Central memory CD4-positive, alpha-beta T cell (primary cell): ENCODE results near the gene AGA.

ENCODE experiments used
- DNase-seq: peaks from one replicate; pipeline ENCODE4 v3.0.0; 2022

Gene AGA

DNA sequence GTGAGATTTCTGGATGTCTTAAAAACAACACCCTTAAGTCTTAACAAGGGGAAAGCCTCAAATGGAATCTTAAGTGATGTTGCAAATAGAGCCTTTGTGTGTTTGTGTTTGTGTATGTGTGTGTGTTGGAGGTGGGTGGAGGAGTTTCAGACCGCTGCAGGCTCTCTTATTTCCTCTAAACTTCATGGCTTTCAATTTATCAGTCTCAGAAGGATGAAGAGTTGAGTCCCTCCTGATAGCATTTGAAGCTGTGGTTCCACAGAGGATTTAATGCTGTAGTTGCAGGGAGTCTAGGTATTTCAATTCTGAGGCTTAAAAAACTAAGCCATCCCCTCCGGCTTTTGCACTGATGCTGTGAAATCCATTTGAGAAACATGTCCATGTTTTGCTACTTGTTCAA, 4.3 kb upstream of the AGA start:
- no peak for DNase-seq

DNA sequence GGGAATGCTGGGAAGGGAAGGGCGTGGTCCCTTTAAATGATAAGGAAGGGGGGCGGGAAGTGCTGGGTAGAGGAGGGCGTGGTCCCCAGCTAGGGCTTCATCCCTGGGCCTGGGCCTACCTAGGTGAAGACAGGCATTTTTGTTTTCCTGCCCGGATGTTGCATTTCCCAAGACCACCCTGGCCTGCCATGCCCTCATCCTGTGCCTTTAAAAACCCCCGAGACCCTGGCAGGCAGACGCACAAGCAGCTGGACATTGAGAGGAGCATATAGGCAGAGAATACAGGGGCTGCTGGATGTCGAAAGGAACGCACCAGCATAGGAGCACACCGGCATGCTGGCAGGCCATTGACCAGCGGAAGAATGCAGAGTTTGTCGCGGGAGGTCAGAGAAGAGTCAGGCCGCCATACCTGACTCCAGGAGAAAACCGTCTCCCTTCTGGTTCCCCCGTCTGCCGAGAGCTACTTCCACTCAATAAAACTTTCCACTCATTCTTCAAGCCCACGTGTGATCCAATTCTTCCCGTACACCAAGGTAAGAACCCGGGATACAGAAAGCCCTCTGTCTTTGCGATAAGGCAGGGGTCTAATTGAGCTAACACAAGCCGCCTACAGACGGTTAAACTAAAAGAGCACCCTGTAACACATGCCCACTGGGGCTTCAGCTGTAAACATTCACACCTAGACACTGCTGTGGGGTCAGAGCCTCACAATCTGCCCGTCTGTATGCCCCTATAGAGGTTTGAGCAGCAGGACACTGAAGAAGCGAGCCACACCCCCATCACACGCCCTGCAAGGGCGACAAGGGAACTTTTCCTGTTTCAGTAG, 2.9 kb upstream of the AGA start:
- DNase-seq = no peak

DNA sequence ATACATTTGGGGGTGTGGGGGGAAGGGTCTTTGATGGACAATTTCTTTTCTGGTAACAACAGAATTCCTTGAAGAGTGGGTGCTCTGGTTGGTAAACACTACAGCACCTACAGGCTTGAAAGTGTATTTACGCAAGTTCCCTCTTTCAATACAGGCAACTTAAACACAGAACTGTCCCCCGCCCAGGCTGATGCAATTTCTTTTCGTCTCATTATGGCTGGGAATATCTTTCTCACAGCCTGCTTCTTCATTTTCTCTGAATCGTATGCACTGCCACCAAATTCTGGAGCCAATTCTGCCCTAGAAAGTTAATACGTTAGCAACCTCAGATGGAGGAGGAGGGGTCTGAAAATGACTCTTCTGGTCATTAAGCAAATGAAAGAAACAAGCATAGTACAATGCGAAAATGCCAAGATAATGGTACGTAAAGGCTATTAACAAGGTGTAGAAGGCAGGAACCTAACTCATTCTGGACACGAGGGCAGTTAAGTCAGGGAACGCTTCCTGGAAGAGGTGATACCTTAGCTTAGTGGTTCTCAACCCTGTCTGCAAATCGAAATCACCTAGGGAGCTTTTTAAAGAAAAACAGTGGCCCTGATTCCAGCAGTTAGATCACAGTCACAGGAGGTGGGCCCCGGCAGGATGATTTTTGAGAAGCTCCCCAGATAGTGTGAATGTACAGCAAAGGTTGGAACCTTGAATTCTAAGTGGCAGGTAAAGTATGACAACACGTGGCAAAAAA, 1.0 kb downstream of the AGA start:
- DNase-seq = peak; percentile 8

DNA sequence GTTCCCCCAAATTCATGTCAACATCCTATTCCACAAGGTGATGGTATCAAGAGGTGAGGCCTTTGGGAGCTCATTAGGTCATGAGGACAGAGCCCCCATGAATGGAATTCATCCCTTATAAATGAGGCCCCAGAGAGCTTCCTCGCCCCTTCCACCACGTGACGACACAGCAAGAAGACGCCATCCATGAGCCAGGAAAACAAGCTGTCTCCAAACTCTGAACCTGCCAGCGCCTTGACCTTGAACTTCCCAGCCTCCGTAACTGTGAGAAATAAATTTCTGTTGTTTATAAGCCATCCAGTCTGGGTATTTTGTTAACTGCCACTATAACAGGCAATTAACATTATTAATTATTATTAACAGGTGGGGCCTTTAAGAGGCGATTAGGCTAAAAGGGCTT, 5.8 kb downstream of the AGA start:
- DNase-seq = no peak

DNA sequence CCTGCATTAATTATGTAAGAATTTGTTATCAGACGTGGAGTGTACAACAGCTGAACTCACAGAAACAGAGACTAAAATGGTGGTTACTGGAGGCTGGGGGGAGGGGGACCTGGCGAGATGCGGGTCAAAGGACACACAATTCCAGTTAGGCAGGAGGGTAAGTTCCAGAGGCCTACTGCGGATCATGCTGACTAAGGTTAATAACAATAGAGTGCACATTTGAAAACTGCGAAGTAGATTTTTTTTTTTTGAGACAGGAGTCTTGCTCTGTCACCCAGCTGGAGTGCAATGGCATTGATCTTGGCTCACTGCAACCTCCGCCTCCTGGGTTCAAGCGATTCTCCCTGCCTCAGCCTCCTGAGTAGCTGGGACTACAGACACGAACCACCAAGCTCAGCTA, 7.6 kb downstream of the AGA start:
- no peak for DNase-seq

DNA sequence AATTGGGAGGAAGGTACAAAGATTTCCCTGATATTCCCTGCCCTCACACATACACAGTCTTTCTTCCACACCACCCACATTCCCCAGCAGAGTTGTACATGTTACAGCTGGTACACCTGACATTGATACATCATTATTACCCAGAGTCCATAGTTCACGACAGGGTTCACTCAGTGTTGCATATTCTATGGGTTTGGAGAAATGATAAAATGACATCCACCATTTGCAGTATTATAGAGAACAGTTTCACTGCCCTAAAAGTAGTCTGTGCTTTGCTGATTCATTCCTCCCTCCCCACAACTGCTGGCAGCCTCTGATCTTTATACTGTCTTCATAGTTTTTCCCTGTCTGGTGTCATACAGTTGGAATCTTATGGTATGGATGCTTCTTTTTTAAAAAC, 15.0 kb downstream of the AGA start:
- no peak for DNase-seq

DNA sequence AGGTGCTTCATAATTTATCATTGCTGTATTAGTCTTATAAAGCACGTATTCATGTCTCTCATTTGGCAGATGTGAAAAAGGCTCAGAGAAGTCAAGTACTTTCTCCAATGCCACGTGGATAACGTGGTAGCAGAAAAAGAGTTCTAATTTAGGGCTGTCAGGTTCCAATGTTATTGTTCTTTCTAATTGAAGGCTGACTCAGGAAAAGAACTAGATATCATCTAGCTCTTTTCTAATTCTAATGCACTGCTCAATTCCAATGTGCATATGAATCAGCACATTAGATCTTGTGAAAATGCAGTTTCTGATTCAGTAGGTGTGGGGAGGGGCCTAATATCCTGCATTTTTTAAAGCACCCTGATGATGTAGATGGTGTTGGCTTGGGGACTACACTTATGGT, 22.8 kb downstream of the AGA start:
- DNase-seq = no peak

DNA sequence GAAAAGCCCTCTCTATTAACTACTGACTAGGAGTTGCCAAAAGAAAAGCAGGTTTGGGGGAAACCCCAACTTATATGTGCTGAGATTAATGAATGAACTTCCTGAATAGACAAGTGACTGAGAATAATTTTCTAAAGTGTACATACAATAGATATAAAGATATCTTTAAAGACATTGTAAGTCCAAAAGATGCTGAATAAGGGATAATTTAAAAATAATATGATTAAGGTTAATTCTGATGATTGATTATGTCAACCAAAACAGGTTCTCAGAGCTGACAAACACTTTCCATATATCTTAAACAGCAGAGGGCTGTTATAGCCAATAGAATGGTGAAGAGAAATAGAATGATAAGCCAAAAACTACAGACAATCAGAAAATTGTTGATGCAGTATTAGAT, 28.6 kb downstream of the AGA start:
- no peak for DNase-seq

DNA sequence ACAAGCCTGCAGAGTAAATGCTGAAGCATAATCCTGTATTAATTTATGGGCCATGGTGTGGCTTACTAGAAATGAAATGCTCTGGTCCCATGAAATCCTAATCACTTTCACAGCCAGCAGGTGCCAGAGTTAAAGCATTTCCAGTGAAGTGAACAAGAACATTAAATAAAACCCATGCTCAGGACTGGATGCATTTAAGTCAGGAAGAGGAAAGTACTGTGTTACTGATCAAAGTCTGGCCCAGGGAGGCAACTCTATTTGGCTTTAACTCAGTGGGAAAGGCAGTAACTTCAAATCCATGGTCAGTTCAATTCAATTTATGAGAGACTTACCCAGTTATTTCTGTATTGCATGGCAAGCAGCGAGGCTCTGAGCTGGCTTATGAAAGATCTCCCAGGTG, 29.2 kb downstream of the AGA start:
- no peak for DNase-seq

DNA sequence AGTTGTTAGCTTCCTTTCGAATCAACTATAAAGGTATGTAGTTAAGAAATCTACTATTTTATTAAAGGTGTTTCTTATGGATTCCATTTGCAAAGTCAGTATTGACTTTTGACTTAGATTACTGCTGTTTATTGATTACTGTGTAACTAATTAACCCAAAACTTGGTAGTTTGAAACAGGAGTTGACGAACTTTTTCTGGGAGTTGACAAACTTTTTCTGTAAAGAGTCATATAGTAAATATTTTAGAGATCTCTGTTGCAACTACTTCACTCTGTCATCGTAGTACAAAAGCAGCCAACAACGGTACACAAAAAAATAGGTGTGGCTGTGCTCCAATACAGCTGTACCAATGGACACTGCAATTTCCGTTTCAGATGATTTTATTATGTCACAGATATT, 30.2 kb downstream of the AGA start:
- DNase-seq = no peak

DNA sequence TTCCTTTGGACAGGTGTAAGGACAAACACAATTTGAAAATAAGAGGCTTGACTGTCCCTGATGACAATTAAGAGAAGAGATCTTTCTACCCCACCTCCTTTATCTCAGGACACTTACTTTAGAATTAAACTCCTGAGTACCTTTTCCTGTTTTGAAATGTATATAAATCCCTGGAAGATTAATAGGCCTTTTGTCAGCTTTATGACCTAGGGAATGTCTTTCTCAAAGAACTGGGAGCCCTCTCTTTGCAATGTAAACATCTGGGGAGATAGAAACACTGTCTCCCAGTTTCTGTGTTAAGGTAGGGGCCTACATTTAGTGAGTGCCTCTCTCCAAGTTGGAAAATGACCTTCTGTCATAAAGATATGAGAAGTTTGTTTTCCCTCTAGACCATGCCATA, 31.7 kb downstream of the AGA start:
- no peak for DNase-seq

DNA sequence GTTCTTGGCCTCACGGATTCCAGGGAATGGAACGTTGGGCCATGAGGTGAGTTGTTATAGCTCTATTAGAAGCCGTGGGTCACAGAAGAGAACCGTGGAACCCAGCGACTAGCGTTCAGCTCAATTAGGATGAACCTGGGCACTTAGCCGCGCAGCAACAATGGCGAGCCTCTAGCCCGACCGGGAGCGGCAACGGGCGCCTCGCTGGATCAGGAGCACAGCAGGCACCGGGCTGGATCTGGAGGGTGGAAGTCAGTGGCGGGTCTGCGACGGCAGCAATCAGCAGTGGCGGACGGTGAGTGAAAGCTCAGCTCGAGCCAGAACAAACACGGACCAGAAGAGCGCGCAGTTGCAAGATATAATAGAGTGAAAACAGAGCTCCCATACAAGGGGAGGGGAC, 34.2 kb downstream of the AGA start:
- no peak for DNase-seq

DNA sequence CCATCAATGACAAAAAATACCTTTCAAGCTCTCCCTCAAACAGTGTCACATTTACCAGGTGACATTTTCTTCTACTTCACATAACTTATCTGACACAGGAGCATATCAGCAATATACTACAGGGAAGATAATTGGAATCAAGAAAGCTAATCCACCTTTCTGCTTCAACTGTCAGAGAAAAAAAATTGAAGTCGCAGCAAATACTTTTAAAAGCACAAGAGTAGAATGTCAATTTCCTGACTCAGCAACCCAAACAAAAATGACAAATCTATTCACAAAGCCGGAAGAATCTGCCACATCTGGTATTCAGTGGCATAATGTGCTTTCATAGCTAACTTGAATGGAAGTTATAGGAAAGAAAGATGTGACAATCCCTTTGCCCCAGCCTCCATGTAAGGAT, 36.7 kb downstream of the AGA start:
- DNase-seq = no peak

DNA sequence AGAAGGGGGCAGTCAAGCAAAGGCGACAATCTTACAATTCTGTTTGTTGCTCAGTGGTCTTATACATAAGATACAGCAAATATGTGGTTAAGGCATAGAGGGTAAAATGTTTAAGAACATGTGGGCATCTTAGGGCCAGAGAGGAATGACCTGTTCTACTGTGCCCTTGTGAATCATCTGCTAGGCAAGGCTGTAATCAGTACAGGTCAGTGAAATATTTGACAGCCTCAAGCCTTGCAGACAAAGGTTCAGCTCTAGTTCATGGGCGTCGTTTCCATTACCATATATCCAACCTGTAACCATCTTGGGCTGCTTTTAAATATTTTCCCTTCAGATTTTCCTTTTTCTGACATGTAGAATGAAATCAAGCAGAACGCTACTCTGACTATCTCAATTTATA, 37.3 kb downstream of the AGA start:
- DNase-seq = no peak

DNA sequence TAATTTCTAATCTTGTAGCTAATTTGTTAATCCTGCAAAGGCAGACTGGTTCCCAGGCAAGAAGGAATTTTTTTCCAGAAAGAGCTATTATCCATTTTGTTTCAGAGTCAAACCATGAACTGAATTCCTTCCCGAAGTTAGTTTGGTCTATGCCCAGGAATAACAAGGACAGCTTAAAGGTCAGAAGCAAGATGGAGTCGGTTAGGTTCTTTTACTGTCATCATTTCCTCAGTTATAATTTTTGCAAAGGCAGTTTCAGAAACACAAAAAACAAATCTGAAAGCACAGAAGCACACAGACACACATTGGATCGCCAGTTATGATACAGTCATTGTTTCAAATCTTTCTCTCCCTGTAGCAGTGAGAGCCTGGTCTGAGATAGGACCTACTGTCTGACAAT, 37.9 kb downstream of the AGA start:
- no peak for DNase-seq

DNA sequence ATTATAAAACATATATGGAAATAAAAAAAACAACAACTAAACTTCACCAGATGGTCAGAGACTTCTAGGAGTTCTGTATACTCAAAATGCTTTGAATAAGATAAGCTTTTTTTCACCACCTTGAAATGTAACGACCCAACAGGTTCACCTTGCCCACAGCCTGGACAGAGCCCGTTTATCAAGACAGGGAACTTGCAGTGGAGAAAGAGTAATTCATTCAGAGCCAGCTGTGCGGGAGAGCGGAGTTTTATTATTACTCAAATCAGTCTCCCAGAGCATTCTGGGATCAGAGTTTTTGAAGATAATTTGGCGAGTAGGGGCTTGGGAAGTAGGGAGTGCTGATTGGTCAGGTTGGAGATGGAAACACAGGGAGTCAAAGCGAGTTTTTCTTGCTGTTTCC, 38.5 kb downstream of the AGA start:
- no peak for DNase-seq

DNA sequence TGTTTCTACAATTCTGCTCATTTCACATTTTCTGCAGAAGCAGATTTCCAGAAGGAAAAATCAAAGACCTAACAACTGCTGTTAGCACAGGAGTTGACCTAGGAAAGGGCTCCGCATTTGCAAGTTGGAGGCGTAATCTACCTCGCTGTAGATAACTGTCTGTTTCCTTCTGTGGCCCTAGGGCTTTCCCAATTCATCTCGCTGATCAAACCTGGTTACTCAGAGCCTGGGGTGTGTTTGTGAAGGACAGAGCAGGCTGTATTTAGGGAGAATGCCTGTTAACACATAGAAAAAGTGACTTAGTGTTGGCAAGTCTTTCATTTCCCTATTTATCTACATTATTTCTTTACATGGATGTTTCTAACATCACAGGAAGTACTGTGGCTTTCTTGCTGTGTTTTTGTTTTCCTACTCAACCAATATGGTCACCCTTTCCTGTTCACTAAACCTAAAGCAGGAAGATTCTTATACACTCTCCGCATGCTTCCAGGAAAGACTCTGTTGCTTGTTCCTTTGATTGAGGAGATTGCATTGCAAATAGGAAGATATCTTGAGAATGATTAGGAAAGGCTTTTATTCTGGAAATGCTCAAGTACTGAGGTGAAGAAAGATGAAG, 40.5 kb downstream of the AGA start:
- DNase-seq = no peak

DNA sequence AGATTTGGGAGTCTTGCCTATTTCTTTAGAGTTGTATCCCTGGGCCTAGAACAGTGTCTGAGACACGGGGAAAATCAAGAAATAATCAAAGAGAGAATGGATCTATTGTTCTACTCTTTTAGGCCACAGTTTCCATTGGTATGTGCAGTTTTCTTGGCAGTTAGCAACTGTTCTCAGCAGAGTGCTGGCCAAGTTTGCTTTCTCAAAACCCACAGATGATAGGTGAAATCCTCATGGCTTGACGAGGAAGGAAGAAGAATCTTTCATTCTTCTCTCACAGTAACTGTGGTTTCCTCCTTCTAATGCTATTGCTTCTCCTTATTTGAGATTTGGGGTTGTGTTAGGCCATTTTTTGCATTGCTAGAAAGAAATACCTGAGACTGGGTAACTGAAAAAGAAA, 42.2 kb downstream of the AGA start:
- no peak for DNase-seq

DNA sequence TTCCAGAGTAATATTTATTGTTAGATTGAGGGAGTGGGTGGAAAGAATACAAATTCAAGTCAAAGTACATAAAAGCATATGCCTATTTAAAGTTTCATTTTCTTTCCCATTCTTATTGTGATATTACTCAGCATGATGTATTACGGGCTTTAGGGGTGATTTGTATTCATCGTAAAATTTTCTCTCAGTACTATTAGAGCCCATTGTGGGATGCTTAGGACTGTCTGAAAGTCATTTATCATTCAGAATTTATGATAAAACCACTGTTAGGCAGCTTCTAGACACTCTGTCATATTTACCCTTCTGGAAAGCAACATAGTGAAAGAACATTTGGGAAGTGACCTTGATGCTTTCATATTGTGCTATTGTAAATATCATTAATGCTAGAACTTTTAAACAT, 45.9 kb downstream of the AGA start:
- no peak for DNase-seq

DNA sequence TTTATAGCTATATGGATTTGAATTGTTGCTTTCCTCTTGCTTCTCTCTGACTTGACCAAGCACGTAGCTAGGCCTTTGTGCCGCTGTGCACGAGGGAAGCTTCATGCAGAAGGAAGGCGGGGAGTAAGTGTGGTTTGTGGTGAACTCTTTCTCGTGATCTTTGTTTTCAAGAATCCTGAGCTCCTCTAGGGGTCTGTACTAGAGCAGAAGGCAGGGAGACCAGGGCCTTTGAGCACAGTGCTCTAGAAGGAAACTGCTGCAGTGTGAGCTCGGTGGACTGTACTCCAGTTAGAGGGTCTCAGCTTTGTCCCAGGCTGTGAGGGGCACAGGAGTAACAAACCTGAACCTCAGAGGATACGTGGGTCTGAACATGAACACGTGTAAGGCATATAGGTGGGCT, 49.0 kb downstream of the AGA start:
- peak; percentile 12 for DNase-seq

DNA sequence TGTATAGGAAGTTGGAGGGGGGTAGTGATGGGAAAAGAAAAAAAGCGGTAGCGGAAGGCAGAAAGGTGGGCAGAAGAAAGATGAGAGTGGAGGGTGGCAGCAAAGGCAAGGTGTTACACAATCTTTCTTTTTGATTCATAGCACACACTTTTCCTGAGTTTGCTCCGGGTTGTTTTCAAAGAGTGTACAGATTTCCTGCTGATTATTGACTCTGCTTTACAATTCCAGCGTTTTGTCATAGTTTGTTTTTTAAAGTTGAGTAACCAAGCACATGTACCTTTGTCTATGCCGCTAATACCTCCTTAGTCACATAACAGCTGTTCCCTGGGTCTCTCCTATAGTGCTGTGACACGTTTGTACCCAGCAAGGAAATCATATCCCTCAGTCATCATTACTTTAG, 50.3 kb downstream of the AGA start:
- no peak for DNase-seq

DNA sequence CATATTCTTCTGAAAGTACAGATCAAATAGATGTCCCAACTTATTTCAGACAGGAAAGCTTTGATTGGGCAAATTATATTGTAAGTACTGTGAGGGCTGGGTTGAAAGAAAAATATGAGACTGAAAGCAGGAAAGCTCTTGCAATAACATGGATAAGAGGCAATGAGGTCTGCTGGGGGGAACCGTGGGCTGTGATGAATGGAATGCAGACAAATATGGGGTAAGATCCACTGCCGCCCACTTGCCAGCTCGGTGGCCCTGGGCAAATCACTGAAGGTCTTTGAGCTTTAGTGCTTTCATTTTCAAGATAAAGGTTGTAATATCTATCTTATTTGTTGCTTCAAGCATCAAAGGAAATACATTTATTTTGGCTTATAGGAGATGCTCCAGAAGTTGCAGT, 51.0 kb downstream of the AGA start:
- DNase-seq = no peak

DNA sequence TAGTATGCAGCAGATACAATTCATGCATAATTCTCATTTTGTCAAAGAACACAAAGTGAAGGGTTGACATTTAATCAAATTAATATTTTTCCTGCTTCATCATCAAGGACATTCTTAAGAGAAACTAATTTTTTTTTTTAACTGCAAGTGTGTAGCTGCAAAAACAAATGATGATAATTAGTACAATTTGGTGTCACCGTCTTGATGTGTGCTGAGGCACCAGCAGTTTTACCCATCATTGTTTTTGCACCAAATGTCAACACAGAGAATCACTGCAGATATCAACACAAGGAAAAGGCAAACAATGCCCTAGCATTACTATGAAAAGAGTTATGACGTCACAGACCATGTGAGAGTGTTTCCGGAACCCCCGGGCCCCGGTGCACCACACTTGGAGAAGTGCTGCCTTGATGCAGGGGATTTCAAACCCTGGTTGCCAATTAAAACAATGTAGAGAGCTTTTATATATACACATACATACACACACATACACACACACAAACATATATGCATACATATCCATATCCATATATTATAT, 55.9 kb downstream of the AGA start:
- DNase-seq = no peak
